Neural cell (in vitro differentiated cells): ENCODE data around the gene SYK. TPM values are rescaled to one million over a fixed set of nuclear protein-coding genes. Genes with fewer than 3 reads are reported as not detected.

Experiments
- H2AFZ ChIP-seq: fragments of 200-600, 300-800 bp; sonication (generic), shearing (Covaris generic); 2 replicates; pipeline ENCODE4 v1.6.0; 2014; ENCODE audit warnings: low read depth, mild to moderate bottlenecking, antibody characterized with exemption, low read length, moderate library complexity
- H3F3A ChIP-seq: fragments of 200-600 bp; shearing (Covaris generic); 2 replicates; pipeline ENCODE4 v1.6.1; 2016; ENCODE audit warnings: mild to moderate bottlenecking, moderate library complexity, mixed read lengths, antibody characterized with exemption, low read length; ENCODE audit not compliant: insufficient read depth, poor library complexity, severe bottlenecking
- H3K27ac ChIP-seq: fragments of 200-600, 300-800 bp; sonication (generic), shearing (Covaris generic); 2 replicates; pipeline ENCODE4 v1.5.1; 2014; ENCODE audit warnings: mild to moderate bottlenecking, low read length, moderate library complexity
- H3K27me3 ChIP-seq: fragments of 300-800, 200-600 bp; sonication (generic), shearing (Covaris generic); 2 replicates; pipeline ENCODE4 v1.6.0; 2014; ENCODE audit warnings: mild to moderate bottlenecking, low read depth, low read length, moderate library complexity; ENCODE audit not compliant: insufficient read depth
- H3K36me3 ChIP-seq: fragments of 300-800, 200-600 bp; sonication (generic), shearing (Covaris generic); 2 replicates; pipeline ENCODE4 v1.5.1; 2014; ENCODE audit warnings: mild to moderate bottlenecking, antibody characterized with exemption, low read length, moderate library complexity; ENCODE audit not compliant: insufficient read depth
- H3K4me2 ChIP-seq: fragments of 300-800, 200-600 bp; sonication (generic), shearing (Covaris generic); 2 replicates; pipeline ENCODE4 v1.6.0; 2014; ENCODE audit warnings: mild to moderate bottlenecking, low read length
- H3K4me3 ChIP-seq: fragments of 300-800, 200-600 bp; sonication (generic), shearing (Covaris generic); 2 replicates; pipeline ENCODE4 v1.5.1; 2014; ENCODE audit warnings: mild to moderate bottlenecking, low read length, moderate library complexity
- H3K79me2 ChIP-seq: fragments of 200-600 bp; shearing (Covaris generic); replicated peaks from 2 replicates; pipeline ENCODE4 v1.6.0; 2014; ENCODE audit warnings: mild to moderate bottlenecking, low read length, moderate library complexity; ENCODE audit not compliant: insufficient read depth
- H3K9ac ChIP-seq: fragments of 300-800, 200-600 bp; sonication (generic), shearing (Covaris generic); 2 replicates; pipeline ENCODE4 v1.6.1; 2016; ENCODE audit warnings: mild to moderate bottlenecking, low read length, mixed read lengths
- H3K9me2 ChIP-seq: fragments of 200-600 bp; shearing (Covaris generic); 2 replicates; pipeline ENCODE4 v1.6.1; 2016; ENCODE audit warnings: mild to moderate bottlenecking, low read length, mixed read lengths; ENCODE audit not compliant: insufficient read depth
- H3K9me3 ChIP-seq: fragments of 200-600, 300-800 bp; sonication (generic), shearing (Covaris generic); 2 replicates; pipeline ENCODE4 v1.6.1; 2016; ENCODE audit warnings: mild to moderate bottlenecking, mixed run types, low read length, moderate library complexity, mixed read lengths
- H4K20me1 ChIP-seq: fragments of 200-600 bp; shearing (Covaris generic); 2 replicates; pipeline ENCODE4 v1.6.1; 2016; ENCODE audit warnings: mild to moderate bottlenecking, mixed run types; ENCODE audit not compliant: insufficient read depth
- CTCF ChIP-seq: fragments of 450-650 bp; IDR thresholded peaks from 2 replicates; pipeline ENCODE4 v1.5.1; 2014; ENCODE audit warnings: antibody characterized with exemption, mild to moderate bottlenecking, moderate library complexity; ENCODE audit not compliant: poor library complexity, severe bottlenecking
- EP300 ChIP-seq: fragments of 450-650 bp; conservative IDR thresholded peaks from 2 replicates; pipeline ENCODE4 v1.6.1; 2014; ENCODE audit warnings: antibody characterized with exemption, mild to moderate bottlenecking, moderate library complexity; ENCODE audit not compliant: poor library complexity, severe bottlenecking
- EZH2 ChIP-seq: fragments of 200-600, 300-800 bp; shearing (Covaris generic), sonication (generic); IDR thresholded peaks from 2 replicates; pipeline ENCODE4 v1.6.1; 2014; ENCODE audit warnings: antibody characterized with exemption, low read length, borderline replicate concordance, mild to moderate bottlenecking; ENCODE audit not compliant: insufficient read depth, poor library complexity, severe bottlenecking
- MXI1 ChIP-seq: fragments of 450-650 bp; conservative IDR thresholded peaks from 2 replicates; pipeline ENCODE4 v1.6.1; 2014; ENCODE audit warnings: antibody characterized with exemption, mild to moderate bottlenecking; ENCODE audit not compliant: poor library complexity, severe bottlenecking
- POLR2AphosphoS5 ChIP-seq: IDR thresholded peaks from 2 replicates; pipeline ENCODE4 v1.6.1; 2012
- RAD21 ChIP-seq: fragments of 450-650 bp; conservative IDR thresholded peaks from 2 replicates; pipeline ENCODE4 v1.6.1; 2014; ENCODE audit warnings: antibody characterized with exemption, mild to moderate bottlenecking, moderate library complexity
- REST ChIP-seq: IDR thresholded peaks from 2 replicates; pipeline ENCODE4 v1.6.1; 2012; ENCODE audit warnings: borderline replicate concordance
- SMC3 ChIP-seq: fragments of 450-650 bp; conservative IDR thresholded peaks from 2 replicates; pipeline ENCODE4 v1.6.1; 2014; ENCODE audit warnings: antibody characterized with exemption, mild to moderate bottlenecking, moderate library complexity; ENCODE audit not compliant: poor library complexity
- TAF1 ChIP-seq: IDR thresholded peaks from 2 replicates; pipeline ENCODE4 v1.6.1; 2012; ENCODE audit warnings: low read depth
- polyA plus RNA-seq: library from polyadenylated mRNA; depleted of rRNA; stranded (reverse); fragments of >200 nt; gene quantifications from 2 replicates; pipeline ENCODE4 v1.2.3, GENCODE V29; 2014

SYK gene
- polyA plus RNA-seq, 1 donor from 2014 or later, result not detected

GRCh38 chr9:90933468-90933867 lies 131.8 kb downstream of the SYK start:
- no peak overlapping the region for H2AFZ ChIP-seq
- H3K27ac ChIP-seq, result no peak overlapping the region
- no peaks in the 10 kb centered on the region for H4K20me1 ChIP-seq
- no peaks in the 10 kb centered on the region for H3K27me3 ChIP-seq
- H3K9ac ChIP-seq, result no peak overlapping the region
- no peak for TF ChIP-seq RAD21
- TF ChIP-seq TAF1, result no peak
- no peak for TF ChIP-seq REST
- TF ChIP-seq CTCF, result no peak
- TF ChIP-seq POLR2AphosphoS5, result no peak
- TF ChIP-seq SMC3, result no peak
- TF ChIP-seq EZH2, result no peak
- no peak for TF ChIP-seq EP300
- TF ChIP-seq MXI1, result no peak
- H3K79me2 ChIP-seq, result no peaks in the 10 kb centered on the region
- H3K9me3 ChIP-seq, result no peaks in the 10 kb centered on the region
- no peak overlapping the region for H3K4me2 ChIP-seq
- H3F3A ChIP-seq, result no peaks in the 10 kb centered on the region
- H3K4me3 ChIP-seq, result no peak overlapping the region
- no peaks in the 10 kb centered on the region for H3K36me3 ChIP-seq
- no peaks in the 10 kb centered on the region for H3K9me2 ChIP-seq

GRCh38 chr9:90939351-90939750 lies 137.7 kb downstream of the SYK start:
- no peaks in the 10 kb centered on the region for H3K9me3 ChIP-seq
- H3K79me2 ChIP-seq, result no peaks in the 10 kb centered on the region
- H3K9me2 ChIP-seq, result no peaks in the 10 kb centered on the region
- no peaks in the 10 kb centered on the region for H3K36me3 ChIP-seq
- H4K20me1 ChIP-seq, result no peaks in the 10 kb centered on the region
- H3K27me3 ChIP-seq, result no peaks in the 10 kb centered on the region
- H3K4me3 ChIP-seq, result no peak overlapping the region
- H3K4me2 ChIP-seq, result no peak overlapping the region
- H3K27ac ChIP-seq, result no peak overlapping the region
- H3K9ac ChIP-seq, result no peak overlapping the region
- no peak overlapping the region for H2AFZ ChIP-seq
- no peak for TF ChIP-seq RAD21
- no peak for TF ChIP-seq CTCF
- TF ChIP-seq EP300, result no peak
- TF ChIP-seq EZH2, result no peak
- TF ChIP-seq TAF1, result no peak
- no peak for TF ChIP-seq SMC3
- TF ChIP-seq POLR2AphosphoS5, result no peak
- no peak for TF ChIP-seq MXI1
- no peak for TF ChIP-seq REST
- no peaks in the 10 kb centered on the region for H3F3A ChIP-seq
